Suprapubic skin (tissue), 4 donors: ENCODE data around the gene LHX3. TPM values are rescaled to one million over a fixed set of nuclear protein-coding genes. Genes with fewer than 3 reads are reported as not detected.
"Not testable (repeated sequence)": the region's sequence is repeated elsewhere in the genome, so short reads cannot be mapped to it uniquely, and the experiment has no call there.

Experiments
- DNase-seq, 2 donors: peaks; one replicate each; pipeline ENCODE4 v3.0.0-alpha.2; 2019; ENCODE audit warnings: low spot score in 2 of 2
- H3K27ac ChIP-seq: fragments of 200-600 bp; sonication (generic); one replicate; pipeline ENCODE4 v1.5.1; 2019
- H3K27me3 ChIP-seq: fragments of 200-600 bp; sonication (generic); one replicate; pipeline ENCODE4 v1.5.1; 2019
- H3K36me3 ChIP-seq: fragments of 200-600 bp; sonication (generic); one replicate; pipeline ENCODE4 v1.5.1; 2019
- H3K4me1 ChIP-seq: fragments of 200-600 bp; sonication (generic); one replicate; pipeline ENCODE4 v1.5.1; 2019
- H3K4me3 ChIP-seq: fragments of 200-600 bp; sonication (generic); one replicate; pipeline ENCODE4 v1.5.1; 2019; ENCODE audit warnings: mild to moderate bottlenecking
- H3K9me3 ChIP-seq: fragments of 200-600 bp; sonication (generic); one replicate; pipeline ENCODE4 v1.5.1; 2019
- EP300 ChIP-seq: sonication (generic); formaldehyde crosslinking; IDR thresholded peaks from one replicate; pipeline ENCODE4 v1.6.1; 2017; ENCODE audit warnings: antibody characterized with exemption
- POLR2A ChIP-seq, 2 donors: fragments of 450-650 bp; IDR thresholded peaks; one replicate each; pipeline ENCODE4 v1.6.1; 2017; ENCODE audit warnings: antibody characterized with exemption in 2 of 2, mild to moderate bottlenecking in 2 of 2, moderate library complexity in 2 of 2
- POLR2AphosphoS5 ChIP-seq, 3 donors: sonication (generic); formaldehyde crosslinking; IDR thresholded peaks; one replicate each; pipeline ENCODE4 v1.6.1; 2017; ENCODE audit warnings: antibody characterized with exemption in 3 of 3
- WGBS: methylation state at CpG from one replicate; pipeline ENCODE4 v1.1.5; 2018; 5-methylcytosine and 5-hydroxymethylcytosine counted together
- total RNA-seq, 4 donors: library from RNA; depleted of rRNA; stranded (reverse); fragments of >200 nt; gene quantifications; one replicate each; pipeline ENCODE4 v1.1.0, GENCODE V29; 2016
- TF ChIP-seq, protein P1 (sequence below), 2 donors: fragments of 200-600 bp in 1 of 2; fragments of 450-650 bp in 1 of 2; sonication (generic) in 1 of 2; IDR thresholded peaks; one replicate each; pipeline ENCODE4 v1.5.1; 2016 to 2019; ENCODE audit warnings: antibody characterized with exemption in 2 of 2, mild to moderate bottlenecking in 1 of 2, moderate library complexity in 1 of 2

Gene LHX3
- total RNA-seq, 4 donors from 2014 or later: 0.26 TPM; not detected in 2

DNA sequence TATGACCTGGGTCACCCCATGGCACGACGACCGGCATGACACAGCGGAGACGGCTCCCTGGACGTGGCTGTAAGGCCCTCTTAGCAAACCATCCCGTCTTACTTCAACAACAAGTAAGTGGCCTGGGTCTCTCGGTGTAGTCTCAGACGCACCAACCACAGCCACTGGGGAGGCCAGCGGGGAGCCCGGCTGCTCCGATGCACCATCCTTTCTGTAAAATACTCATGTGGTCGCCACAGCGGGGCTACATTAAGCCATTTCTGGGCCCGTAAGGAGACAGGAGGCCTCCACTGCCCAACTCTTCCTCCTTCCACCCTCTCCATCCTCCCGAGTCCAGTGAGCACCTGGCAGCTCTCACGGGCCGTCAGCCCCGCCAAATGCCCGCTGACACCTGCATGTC is 36.0 kb upstream of the LHX3 start:
- 90% methylated on average over 16 of the region's 20 CpGs for WGBS
- H3K36me3 ChIP-seq: peaks cover 11% of the 10 kb centered on the region
- TF ChIP-seq, protein P1, sequence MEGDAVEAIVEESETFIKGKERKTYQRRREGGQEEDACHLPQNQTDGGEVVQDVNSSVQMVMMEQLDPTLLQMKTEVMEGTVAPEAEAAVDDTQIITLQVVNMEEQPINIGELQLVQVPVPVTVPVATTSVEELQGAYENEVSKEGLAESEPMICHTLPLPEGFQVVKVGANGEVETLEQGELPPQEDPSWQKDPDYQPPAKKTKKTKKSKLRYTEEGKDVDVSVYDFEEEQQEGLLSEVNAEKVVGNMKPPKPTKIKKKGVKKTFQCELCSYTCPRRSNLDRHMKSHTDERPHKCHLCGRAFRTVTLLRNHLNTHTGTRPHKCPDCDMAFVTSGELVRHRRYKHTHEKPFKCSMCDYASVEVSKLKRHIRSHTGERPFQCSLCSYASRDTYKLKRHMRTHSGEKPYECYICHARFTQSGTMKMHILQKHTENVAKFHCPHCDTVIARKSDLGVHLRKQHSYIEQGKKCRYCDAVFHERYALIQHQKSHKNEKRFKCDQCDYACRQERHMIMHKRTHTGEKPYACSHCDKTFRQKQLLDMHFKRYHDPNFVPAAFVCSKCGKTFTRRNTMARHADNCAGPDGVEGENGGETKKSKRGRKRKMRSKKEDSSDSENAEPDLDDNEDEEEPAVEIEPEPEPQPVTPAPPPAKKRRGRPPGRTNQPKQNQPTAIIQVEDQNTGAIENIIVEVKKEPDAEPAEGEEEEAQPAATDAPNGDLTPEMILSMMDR (IDR thresholded peaks at IDR 0.05): no peak
- TF ChIP-seq POLR2A (IDR thresholded peaks at IDR 0.05): no peak
- no peak for TF ChIP-seq EP300
- TF ChIP-seq POLR2AphosphoS5 (IDR thresholded peaks at IDR 0.05): no peak
- DNase-seq: no peak
- H3K4me3 ChIP-seq: no peak overlapping the region
- H3K4me1 ChIP-seq: peaks cover 42% of the 10 kb centered on the region
- no peak overlapping the region for H3K27ac ChIP-seq
- no peaks in the 10 kb centered on the region for H3K27me3 ChIP-seq
- H3K9me3 ChIP-seq: no peaks in the 10 kb centered on the region

DNA sequence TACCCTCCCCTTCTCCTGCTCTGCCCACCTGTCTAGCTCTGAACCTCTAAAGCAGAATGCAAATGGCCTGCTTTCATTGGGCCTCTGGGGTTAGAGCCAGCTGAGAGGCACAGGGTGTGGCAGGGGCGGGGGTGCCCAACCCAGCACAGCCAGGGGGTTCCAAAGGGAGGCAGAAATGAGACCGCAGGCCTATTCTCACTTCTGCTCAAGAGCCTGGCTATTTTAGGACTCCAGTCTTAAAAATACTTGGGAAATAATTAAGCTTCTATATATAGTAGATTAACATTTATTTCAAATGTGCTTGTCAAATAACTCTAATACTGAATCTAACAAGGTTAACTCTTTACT is 35.0 kb upstream of the LHX3 start:
- H3K27ac ChIP-seq: no peak overlapping the region

DNA sequence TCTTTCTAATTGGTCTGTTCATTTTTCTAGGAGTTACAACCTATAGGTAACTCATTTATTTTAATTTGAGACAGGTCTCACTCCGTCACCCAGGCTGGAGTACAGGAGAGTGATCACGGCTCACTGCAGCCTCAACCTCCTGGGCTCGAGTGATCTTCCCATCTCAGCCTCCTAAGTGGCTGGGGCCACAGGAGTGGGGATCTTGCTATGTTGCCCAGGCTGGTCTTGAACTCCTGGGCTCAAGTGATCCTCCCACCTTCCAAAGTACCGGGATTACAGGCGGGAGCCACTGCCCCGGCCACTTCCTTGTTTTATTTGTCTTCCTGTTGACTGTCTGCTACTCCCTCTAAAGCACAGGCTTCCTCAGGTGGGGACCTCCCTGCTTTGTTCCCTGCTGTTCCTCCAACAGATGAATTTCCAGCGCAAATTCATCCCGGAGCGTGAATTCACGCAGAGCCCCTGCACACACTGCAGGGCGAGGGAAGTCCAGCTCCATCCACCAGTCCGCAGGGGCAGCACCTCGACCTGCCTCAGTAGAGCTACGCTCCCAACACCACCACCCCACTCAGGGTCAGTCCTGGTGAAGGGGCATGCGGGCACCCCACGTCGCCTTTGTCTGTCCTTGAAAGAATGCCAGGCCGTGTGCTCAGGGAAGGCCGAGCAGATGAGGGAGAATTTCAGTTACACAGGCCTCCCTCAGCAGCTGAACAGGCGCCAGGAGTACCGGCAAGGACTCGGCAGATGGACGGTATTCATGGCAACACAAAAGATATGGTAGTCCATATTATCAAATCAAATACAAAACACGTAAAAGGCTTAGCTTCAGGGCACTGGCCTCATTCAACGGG is 34.4 kb upstream of the LHX3 start:
- no peaks in the 10 kb centered on the region for H3K27me3 ChIP-seq
- no peak for TF ChIP-seq POLR2A (IDR thresholded peaks at IDR 0.05)
- TF ChIP-seq EP300: no peak
- no peak for TF ChIP-seq POLR2AphosphoS5 (IDR thresholded peaks at IDR 0.05)
- TF ChIP-seq, protein P1 (IDR thresholded peaks at IDR 0.05): no peak
- H3K4me3 ChIP-seq: no peak overlapping the region
- no peak overlapping the region for H3K27ac ChIP-seq
- peaks cover 21% of the 10 kb centered on the region for H3K36me3 ChIP-seq
- no peak for DNase-seq
- peaks cover 31% of the 10 kb centered on the region for H3K4me1 ChIP-seq
- 69% methylated on average over 22 of the region's 25 CpGs for WGBS
- no peaks in the 10 kb centered on the region for H3K9me3 ChIP-seq

More for the DNA sequence above, 35.0 kb upstream of the LHX3 start:
- no peak overlapping the region for H3K4me3 ChIP-seq
- WGBS: 60% methylated on average over 2 of the region's 2 CpGs
- peaks cover 19% of the 10 kb centered on the region for H3K36me3 ChIP-seq
- H3K9me3 ChIP-seq: no peaks in the 10 kb centered on the region
- H3K27me3 ChIP-seq: no peaks in the 10 kb centered on the region
- peaks cover 37% of the 10 kb centered on the region for H3K4me1 ChIP-seq
- DNase-seq: no peak
- no peak for TF ChIP-seq POLR2A (IDR thresholded peaks at IDR 0.05)
- no peak for TF ChIP-seq EP300
- no peak for TF ChIP-seq POLR2AphosphoS5 (IDR thresholded peaks at IDR 0.05)
- TF ChIP-seq, protein P1 (IDR thresholded peaks at IDR 0.05): no peak

DNA sequence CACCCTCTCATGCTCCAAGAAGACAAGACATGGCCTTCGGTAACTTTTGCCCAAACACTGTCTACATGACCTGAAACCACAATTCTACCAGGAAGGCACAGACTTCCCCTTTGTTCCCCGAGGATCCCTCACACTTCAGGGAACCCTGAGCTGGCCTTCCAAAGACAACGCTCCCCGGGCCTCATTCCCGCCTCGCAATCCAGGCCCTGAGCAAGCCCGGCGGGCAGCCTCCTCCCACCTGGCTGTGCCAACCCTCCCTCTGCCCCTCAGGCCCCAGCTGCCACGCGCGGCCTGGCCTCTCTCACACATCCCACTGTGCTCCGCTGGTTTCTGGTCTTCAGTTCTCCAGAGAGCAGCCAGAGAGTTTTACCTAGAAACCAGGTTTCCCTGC is 33.4 kb upstream of the LHX3 start:
- Histone ChIP-seq H3K36me3 (peaks cover 23% of the 10 kb centered on the region), H3K9me3 (no peaks in the 10 kb centered on the region), H3K4me3 (no peak overlapping the region), H3K27me3 (no peaks in the 10 kb centered on the region), H3K27ac (no peak overlapping the region), H3K4me1 (peaks cover 27% of the 10 kb centered on the region)
- DNase-seq: no peak
- TF ChIP-seq POLR2A (IDR thresholded peaks at IDR 0.05) (no peak), POLR2AphosphoS5 (IDR thresholded peaks at IDR 0.05) (no peak), EP300 (no peak)
- TF ChIP-seq, protein P1 (IDR thresholded peaks at IDR 0.05): no peak
- 69% methylated on average over 12 of the region's 12 CpGs for WGBS

DNA sequence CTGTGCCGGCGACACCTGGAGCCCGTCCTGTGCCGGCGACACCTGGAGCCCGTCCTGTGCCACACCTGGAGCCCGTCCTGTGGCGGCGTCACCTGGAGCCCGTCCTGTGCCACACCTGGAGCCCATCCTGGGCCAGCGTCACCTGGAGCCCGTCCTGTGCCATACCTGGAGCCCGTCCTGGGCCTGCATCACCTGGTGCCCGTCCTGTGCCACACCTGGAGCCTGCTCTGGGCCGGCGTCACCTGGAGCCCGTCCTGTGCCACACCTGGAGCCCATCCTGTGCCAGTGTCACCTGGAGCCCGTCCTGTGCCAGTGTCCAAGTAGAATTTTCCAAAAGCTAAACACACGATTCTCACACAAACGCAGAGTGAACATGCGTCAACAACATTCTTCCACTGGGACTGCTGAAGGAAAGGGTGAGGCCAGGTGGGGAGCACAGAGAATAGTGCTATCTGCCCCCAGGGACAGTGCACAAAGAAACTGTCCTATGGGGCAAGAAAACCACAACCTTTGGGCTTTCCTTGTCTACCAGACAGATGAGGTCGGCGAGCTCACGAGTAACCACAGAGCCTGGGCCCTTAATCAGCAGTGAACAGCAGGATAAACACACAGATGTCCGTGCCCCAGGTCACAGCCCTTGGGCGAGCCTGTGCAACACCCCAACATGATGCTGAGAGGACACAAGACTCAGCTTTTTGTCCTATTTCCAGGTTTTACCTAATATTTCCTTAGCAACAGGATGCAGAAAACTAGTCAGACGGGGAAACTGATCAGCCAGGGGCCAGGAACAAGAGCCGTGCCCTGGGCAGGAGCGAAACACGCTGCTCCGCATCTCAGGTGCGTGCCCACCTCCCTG is 32.8 kb upstream of the LHX3 start:
- TF ChIP-seq POLR2AphosphoS5 (IDR thresholded peaks at IDR 0.05) (no peak), POLR2A (IDR thresholded peaks at IDR 0.05) (no peak), EP300 (no peak)
- Histone ChIP-seq H3K4me1 (peaks cover 21% of the 10 kb centered on the region), H3K27me3 (no peaks in the 10 kb centered on the region), H3K27ac (no peak overlapping the region), H3K9me3 (no peaks in the 10 kb centered on the region), H3K4me3 (no peak overlapping the region), H3K36me3 (peaks cover 23% of the 10 kb centered on the region)
- WGBS: 75% methylated on average over 29 of the region's 32 CpGs
- no peak for DNase-seq

DNA sequence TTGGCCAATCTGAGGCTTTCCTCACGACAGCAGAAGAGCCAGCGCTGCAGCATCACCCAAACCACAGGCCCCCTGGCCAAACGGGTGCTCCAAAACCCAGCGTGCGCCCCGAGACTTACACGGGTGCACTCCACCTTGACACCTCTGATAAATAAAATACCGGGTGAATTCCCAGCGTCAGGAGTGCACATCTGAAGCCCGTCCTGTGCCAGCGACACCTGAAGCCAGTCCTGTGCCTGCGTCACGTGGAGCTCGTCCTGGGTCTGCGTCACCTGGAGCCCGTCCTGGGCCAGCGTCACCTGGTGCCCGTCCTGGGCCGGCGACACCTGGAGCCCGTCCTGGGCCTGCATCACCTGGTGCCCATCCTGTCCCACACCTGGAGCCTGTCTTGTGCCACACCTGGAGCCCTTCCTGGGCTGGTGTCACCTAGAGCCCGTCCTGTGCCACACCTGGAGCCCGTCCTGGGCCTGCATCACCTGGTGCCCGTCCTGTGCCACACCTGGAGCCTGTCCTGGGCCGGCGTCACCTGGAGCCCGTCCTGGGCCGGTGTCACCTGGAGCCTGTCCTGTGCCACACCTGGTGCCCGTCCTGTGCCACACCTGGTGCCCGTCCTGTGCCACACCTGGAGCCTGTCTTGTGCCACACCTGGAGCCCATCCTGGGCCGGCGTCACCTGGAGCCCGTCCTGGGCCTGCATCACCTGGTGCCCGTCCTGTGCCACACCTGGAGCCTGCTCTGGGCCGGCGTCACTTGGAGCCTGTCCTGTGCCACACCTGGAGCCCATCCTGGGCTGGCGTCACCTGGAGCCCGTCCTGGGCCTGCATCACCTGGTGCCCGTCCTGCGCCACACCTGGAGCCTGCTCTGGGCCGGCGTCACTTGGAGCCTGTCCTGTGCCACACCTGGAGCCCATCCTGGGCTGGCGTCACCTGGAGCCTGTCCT is 31.8 kb upstream of the LHX3 start:
- peaks cover 23% of the 10 kb centered on the region for H3K36me3 ChIP-seq
- not testable (repeated sequence) for H3K27ac ChIP-seq, H3K9me3 ChIP-seq, H3K27me3 ChIP-seq, DNase-seq, H3K4me3 ChIP-seq
- WGBS: 92% methylated on average over 14 of the region's 43 CpGs
- H3K4me1 ChIP-seq: peaks cover 15% of the 10 kb centered on the region
